AG04450 (cell line): ENCODE results near the gene MRPS6. TPM values are rescaled to one million over a fixed set of nuclear protein-coding genes. Genes with fewer than 3 reads are reported as not detected.

Experiments used
- CTCF ChIA-PET: fragments of 300-600, 350-600 bp; formaldehyde crosslinking; extraction: SDS; loops from one replicate; lab custom pipeline; 2022; ENCODE audit warnings: antibody characterized with exemption, inconsistent platforms; lab: Charles Lee
- POLR2A ChIA-PET: fragments of 350-600 bp; formaldehyde crosslinking; extraction: SDS; loops from one replicate; lab custom pipeline; 2021; ENCODE audit warnings: antibody characterized with exemption, inconsistent platforms; lab: Yijun Ruan, JAX
- DNase-seq: peaks from one replicate; pipeline ENCODE4 v3.0.0-alpha.2; 2011; ENCODE audit warnings: low read depth, low spot score
- H3K27ac ChIP-seq: one replicate; pipeline ENCODE4 v1.5.1; 2012; ENCODE audit warnings: low read depth, low read length, control low read depth
- H3K27me3 ChIP-seq: one replicate; pipeline ENCODE4 v1.6.0; 2012; ENCODE audit warnings: low read length; ENCODE audit not compliant: control insufficient read depth, insufficient read depth
- H3K4me3 ChIP-seq: 2 replicates; pipeline ENCODE4 v1.5.1; 2011; ENCODE audit warnings: mild to moderate bottlenecking, low read depth, low read length, control low read depth
- H3K9me3 ChIP-seq: 2 replicates; pipeline ENCODE4 v1.5.1; 2012; ENCODE audit warnings: low read length; ENCODE audit not compliant: control insufficient read depth, insufficient read depth
- CTCF ChIP-seq: IDR thresholded peaks from 2 replicates; pipeline ENCODE4 v1.5.1; 2011; ENCODE audit warnings: low read depth, low read length, control low read depth, inconsistent platforms
- polyA plus RNA-seq: library from polyadenylated mRNA; depleted of rRNA; stranded (reverse); fragments of >200 nt; gene quantifications from 2 replicates; pipeline ENCODE4 v1.2.3, GENCODE V29; 2011

The MRPS6 gene
- polyA plus RNA-seq, 1 experiment, result 35.8 TPM

GRCh38 chr21:34073749-34074282 lies 438 bp downstream of the MRPS6 start:
- TF ChIP-seq CTCF, result no peak
- no peaks in the 10 kb centered on the region for H3K9me3 ChIP-seq
- H3K4me3 ChIP-seq, result peak overlapping the region; percentile 86
- DNase-seq, result no peak
- H3K27ac ChIP-seq, result no peak overlapping the region
- CTCF ChIA-PET, result interaction anchor here (0.7 to 2.9 kb wide), 5 partner anchors 19 to 288 kb away, joined by 3 to 18 read pairs (median 6); no protein-coding TSS in a partner anchor
- no peaks in the 10 kb centered on the region for H3K27me3 ChIP-seq
- POLR2A ChIA-PET, result interaction anchor here (0.7 to 1.8 kb wide), 4 partner anchors 98 to 274 kb away, joined by 3 to 4 read pairs (median 4); no protein-coding TSS in a partner anchor

DNA sequence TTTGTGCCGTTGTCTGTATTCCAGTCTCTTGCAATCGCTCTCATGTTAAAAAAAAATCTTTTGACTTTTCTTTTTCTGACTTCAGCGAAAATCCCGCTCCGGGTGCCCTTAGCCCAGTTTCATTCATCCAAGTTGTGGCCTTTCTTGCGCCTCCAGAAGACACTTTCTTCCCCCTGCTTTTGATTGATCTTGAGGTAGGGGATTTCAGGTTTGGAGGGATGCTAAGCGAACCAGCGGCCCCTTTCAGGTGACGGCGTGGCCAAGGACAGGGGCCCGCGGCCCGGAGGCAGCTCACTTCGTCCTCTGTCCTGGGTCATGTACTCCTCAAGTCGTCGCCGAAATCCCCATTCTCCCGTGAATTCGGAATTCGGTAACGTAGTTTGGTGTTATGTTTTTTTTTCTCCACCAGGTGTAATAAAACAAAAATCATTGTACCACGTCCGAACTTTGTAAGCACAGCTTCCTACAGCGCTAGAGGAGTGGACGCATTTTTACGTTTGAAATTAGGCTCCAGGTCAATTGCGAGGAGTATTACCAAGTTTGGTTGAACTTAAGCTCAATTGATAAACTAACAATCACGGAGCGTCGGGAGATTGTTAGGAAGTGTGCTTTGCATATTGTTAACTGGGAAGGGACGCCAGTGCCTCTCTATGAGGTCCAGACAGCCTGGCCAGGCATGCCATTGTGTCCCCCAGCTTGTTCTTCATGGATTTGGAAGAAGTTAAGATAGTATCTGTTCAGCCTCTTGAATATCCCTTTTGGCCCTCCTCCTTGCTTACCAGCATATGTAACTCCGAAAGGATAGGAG lies 1.1 kb downstream of the MRPS6 start:
- Histone ChIP-seq H3K4me3 (peak overlapping the region; percentile 86), H3K9me3 (no peaks in the 10 kb centered on the region), H3K27me3 (no peaks in the 10 kb centered on the region), H3K27ac (no peak overlapping the region)
- TF ChIP-seq CTCF, result no peak
- ChIA-PET CTCF (interaction anchor here (0.6 to 2.9 kb wide), 4 partner anchors 18 to 273 kb away, joined by 6 to 18 read pairs (median 7); no protein-coding TSS in a partner anchor), POLR2A (interaction anchor here (0.7 to 1.8 kb wide), 3 partner anchors 55 to 150 kb away, joined by 3 to 4 read pairs (median 4); no protein-coding TSS in a partner anchor)
- no peak for DNase-seq

- Histone ChIP-seq H3K27me3 (no peaks in the 10 kb centered on the region), H3K4me3 (peak overlapping the region; percentile 86), H3K27ac (no peak overlapping the region), H3K9me3 (no peaks in the 10 kb centered on the region)
- no peak for TF ChIP-seq CTCF
- no peak for DNase-seq
- CTCF ChIA-PET, result interaction anchor here (1.4 to 2.9 kb wide), 3 partner anchors 151 to 273 kb away, joined by 6 to 18 read pairs (median 8); no protein-coding TSS in a partner anchor
- POLR2A ChIA-PET, result interaction anchor here (0.7 to 0.9 kb wide), 2 partner anchors 54 to 127 kb away, joined by 3 to 4 read pairs; no protein-coding TSS in a partner anchor
Measured at GRCh38 chr21:34075091-34075425, 1.7 kb downstream of the MRPS6 start.

- H3K27me3 ChIP-seq, result no peaks in the 10 kb centered on the region
- no peak for DNase-seq
- POLR2A ChIA-PET, result no interaction called here
- peak overlapping the region; percentile 33 for H3K4me3 ChIP-seq
- H3K9me3 ChIP-seq, result no peaks in the 10 kb centered on the region
- CTCF ChIA-PET, result interaction anchor here (1.0 to 2.9 kb wide), 4 partner anchors 126 to 470 kb away, joined by 3 to 18 read pairs (median 7); no protein-coding TSS in a partner anchor
- no peak overlapping the region for H3K27ac ChIP-seq
- no peak for TF ChIP-seq CTCF
Measured at GRCh38 chr21:34075760-34076660, 2.6 kb downstream of the MRPS6 start.
